Midbrain (tissue), 1 donor: ENCODE measurements around the gene CD109.
A peak's percentile ranks its signal among the peaks of the same experiment; 100 is the strongest.

Experiments used
- DNase-seq: peaks from one replicate; lab custom pipeline; 2025; lab: John Stamatoyannopoulos, UW

CD109 gene

DNA sequence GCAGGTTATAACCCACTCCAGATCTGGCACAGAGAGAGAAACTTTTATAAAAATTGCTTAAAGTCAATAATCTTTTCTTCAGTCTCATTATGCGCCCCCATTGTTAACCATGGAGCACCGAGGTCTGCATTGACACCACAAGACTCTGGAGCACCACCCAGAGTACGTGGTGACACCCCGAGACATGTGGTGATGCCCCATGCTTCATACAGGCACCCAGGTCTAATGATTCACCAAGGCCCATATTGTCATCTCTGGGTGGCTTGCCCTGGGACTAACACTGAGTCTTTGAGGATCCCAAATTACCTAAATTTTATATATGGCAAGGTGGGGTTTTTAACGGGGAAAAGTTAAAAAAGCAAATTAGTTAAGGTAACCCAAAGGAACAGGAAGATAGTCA lies 31.1 kb downstream of the CD109 start:
- DNase-seq = no peak

DNA sequence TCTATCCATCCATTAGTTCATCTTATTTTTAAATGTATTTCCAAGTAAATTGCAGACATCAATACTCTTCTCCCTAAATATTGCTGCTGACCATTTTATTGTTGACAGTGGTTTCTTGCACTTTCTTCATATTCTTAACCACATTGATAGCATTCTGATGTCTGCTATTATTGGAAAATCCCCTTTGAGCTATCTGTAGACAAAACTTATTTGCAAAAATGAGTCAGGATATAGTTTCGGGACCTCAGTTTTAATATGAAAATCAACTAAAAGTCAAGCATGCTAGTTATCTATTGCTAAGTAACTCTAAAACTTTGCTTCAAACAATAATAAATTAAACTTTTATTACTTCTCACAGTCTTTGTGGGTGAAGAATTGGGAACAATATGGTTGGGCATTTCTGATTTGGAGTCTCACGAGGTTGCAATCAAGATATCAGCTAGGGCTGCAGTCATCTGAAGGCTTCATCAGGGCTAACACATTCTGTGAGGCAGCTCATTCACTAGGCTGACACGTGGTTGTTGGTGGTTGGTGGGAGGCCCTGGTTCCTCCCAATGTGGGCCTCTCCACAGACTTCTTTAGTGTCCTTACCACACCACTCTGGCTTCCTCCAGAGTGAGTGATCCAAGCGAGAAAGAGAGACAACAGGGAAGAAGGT lies 32.7 kb downstream of the CD109 start:
- DNase-seq = no peak

DNA sequence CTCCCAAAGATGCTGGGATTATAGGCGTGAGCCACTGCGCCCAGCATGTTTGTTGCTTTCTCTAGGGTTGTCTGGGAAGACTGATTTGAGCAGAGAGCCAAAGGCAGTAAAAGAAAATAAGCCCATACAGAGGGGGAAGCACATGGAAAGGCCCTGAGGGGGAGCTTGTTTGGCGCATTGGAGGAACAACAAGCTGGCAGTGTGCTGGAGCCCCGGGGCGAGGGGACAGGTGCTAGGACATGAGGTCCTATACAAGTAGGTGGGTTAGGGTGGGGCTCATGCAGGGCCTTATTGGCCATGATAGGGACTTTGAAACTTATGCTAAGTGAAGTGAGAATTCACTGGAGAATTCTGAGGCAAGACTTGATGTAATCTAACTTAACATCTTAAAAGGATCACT lies 35.3 kb downstream of the CD109 start:
- DNase-seq = no peak

DNA sequence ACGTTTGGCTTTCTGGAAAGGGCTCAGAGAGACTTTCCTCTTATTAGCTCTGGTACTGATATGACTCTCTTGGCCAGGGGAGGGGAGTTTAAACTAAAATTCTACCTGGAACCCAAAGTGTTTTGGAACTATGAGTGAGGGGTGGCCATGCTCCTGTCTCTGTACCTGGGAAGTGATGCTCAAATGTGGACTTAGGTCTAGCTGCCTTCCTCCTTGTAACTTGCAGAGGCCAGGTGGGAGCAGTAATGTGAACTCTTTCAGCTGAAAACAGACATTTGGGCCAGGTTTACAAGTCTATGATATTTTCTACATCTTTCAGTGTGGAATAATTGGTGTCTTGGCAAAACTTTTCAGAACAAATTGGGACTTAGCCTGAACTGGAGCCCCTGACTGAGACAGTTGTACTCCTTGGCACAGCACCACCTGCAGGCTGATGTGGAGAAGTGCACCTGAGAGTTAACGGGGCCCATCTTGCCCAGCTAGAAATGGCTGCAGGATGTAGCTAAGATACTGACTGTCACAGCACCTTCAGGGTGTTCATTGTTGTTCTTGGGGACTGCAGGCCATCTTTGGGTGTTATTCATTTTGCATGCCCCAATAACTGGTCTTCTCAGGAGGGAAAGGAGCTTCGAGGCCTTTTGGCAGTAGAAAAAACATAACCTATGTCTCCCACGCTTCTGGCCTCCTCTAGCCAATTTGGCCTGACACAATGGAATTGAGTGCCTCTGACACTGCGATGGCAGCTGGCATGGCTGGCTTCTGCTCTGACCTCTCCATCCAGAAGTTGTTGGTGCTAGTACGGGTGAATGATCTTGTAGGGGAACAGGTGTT lies 37.1 kb downstream of the CD109 start:
- peak; percentile 50 for DNase-seq

DNA sequence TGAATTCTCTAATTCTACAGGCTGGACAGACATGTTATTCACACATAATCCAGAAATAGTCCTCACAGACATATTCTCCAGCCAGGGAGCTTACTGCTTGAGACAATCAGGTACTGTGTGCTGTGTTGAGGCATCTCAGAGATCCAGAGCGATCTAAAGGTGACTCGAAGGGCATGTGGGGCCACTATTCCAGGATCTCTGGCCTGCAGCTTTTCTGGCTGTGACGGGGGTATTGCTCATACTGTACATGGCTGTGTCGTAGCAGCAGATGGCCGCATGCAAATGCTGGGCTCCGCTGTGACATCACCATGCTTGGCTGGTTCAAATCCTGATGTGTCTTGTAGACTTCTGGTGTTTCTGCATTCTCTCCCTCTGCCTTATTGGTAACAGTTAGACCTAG lies 37.8 kb downstream of the CD109 start:
- DNase-seq = no peak

DNA sequence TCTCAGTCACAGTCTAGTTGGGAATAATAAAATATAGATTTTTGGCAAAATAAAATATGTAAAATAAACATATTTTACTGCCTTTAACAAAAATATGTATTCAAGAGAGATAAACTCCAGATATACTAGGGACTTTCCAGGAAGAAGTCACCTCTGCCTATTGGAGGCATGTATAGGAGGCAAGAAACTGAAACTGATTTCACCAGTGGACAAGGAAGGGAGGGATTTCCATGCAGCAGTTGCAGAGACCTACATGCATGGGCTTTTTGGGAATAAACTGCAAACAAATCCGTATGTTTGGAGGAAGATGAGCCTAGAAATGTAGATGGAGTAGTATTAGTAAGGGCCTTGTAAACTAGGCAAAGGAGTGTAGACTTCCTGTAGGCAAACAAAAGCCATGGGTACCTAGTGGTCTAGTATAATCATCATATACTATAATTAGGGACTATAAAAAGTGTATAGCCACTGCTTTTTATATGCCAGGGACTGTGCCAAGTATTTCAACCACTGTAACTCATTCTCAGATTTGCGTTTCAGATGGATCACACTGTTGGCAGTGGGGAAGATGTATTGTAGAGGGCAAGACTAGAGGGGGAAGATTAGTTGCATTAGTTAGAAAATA lies 38.9 kb downstream of the CD109 start:
- no peak for DNase-seq

DNA sequence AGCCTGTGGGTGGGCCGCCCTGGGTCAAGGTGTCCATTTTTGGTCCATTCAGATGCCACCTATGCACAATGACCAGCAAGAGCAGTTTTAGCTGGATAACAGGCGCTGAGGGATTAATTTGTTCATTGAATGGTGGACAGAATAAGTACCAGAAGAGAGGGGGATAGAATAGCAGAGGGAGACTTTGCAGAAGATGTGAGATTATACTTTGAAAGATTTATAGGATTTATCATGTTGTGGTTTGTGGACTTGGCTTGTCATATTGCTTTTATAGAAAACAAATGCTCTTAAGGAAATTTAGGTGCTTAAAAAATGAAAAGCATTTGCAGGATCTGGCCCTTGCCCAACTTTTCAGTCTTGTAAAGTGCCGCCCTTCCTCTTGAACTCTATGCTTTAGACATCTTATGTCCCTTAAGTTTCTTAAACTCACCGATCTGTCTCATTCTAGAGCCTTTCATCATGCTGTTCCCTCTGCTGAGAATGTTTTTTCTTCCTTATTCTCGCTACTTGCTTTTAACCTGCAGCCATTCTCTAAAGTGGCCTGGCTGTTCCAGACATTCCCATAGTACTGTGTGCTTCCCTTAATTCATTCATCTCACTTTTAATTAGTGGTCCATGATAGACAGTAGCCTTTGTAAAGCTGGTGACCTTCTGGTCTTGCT lies 42.5 kb downstream of the CD109 start:
- no peak for DNase-seq

DNA sequence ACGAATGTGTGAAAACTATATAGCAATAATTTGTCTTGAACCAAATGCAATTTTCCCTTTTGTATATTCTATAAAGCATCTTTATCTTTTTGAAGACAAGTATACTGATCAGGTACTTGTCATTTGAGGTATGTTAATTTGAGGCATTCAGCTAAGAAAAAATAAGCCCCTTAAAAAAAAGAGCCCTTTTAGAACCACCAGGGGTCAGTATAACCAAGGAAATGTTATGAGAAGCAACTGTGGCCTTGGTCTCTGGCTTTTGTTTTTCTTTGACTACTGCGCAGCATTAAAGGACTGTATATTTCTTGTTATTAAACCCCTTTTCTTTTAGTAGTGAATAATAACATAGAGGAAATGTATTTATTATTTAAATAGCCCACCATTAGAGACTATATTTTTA lies 43.1 kb downstream of the CD109 start:
- peak; percentile 79 for DNase-seq

DNA sequence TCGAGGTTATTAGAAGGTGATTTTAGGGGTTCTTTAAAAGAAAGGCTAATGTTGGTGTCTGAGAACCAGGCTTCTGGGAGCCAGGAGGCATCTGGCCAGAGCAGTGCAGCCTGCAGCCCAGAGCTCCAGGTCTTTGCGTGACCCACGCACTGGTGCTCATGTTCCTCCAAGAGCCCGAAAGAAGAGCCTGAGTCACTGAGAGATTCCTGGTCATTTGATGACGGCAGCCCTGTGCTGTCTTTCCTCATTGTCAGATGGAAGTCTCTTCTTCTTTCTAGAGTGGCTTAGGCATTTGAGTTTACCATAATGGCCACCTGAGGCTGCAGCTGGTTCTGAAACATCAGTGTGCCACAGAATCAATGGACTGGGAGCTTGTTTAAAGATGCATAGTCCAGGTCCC lies 46.4 kb downstream of the CD109 start:
- DNase-seq = no peak

DNA sequence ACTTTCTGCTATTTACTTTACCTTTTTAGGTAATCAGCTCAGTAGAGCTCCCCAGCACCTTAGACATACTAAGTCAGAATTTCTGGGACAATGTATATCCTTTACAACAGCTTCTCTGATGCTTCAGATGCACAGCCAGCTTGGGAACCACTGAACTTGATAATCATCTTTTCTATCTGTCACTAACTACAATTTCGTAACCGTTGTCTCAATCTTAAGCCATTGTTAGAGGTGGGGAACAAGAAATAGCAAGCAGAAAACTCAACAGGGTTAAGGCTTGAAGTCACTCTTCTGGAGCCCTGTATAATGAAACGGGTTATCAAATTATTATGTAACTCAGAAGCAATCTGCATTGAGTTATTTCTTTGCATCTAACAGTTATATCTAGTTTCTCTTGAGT lies 47.1 kb downstream of the CD109 start:
- no peak for DNase-seq

DNA sequence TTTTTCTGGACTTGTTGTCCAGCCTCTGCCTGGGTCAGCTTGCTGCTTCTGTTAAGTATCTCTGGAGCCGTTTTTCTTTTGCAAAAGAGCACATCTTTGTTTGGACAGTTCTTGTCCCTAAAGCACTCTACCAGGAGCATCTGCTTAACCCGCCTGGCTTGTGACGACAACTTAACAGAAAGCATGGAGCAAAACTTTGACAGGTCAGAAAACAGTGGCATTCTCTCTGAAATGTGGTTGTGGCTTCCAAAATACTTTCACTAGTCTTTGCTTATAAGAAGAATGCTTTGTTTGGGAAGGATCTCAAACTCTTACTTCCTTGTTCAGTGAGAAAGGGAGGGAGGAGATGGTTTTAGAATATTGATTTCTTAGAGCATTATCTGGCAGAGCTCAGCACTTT lies 47.6 kb downstream of the CD109 start:
- no peak for DNase-seq

DNA sequence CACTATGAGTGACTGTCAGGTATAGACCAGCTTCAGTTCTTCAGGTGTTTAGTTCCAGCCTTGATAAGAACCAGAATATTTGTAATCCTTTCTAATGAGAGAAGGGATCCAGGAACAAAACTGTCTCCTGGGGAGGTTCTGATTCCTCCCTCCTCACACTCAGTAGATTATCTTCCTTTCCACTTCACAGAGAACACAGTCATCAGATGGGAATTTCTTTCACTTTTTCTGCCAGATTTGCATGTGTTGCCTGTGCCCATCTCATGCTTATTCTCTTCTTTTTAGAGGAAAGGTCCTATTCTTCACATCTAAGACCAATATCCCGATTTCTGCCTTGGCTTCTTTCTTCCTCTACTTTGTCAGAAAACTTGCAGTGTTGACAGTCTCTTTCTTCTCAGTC lies 50.8 kb downstream of the CD109 start:
- no peak for DNase-seq

DNA sequence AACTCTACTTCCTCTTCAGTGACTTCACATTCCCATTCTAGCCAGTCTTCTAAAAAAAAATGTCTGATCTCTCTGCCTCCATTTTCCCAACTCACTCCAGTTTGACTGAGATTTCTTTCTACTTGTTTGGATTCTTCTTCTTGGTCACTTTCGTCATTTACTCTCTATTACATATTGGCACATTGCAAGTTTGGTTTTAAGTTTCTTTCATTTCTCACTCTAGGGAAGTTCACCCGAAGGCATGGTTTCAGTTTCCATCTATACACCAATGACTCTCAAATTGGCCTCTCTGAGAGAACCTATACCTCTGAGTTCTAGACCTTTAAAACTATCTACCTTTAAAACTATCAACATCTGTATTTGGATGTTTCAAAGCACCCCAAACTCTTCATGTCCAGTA lies 51.3 kb downstream of the CD109 start:
- no peak for DNase-seq

DNA sequence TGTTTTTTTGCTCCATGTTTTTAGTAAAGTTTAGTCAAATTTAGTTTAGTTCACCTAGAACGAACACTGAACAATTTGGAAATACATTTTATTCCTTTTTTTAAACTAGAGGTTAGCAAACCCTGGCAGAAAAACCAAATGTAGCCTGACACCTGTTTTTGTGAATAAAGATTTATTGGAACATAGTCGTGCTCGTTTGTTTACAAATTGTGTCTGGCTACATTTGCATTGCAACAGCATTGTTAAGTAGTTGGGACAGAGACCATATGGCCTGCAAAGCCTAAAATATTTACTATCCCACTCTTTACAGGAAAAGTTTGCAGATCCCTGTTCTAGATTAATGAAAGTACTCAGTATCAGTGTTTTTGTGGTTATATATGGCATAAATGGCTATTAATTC lies 56.9 kb downstream of the CD109 start:
- DNase-seq = no peak

DNA sequence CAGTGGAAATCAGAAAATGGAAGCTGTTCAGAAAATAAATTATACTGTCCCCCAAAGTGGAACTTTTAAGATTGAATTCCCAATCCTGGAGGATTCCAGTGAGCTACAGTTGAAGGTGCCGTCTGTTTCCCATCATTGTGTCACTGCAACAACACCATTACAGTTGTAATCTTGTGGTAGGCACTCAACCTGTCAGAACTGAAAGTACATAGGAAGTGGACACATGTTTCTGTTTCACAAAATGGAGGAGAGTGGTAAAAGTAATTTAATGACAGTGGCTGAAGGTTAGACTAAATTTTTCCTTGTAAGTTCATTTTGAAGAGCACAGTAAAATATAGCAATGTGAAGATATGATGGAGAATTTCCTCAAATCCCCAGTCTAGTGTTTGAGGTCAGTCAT lies 70.0 kb downstream of the CD109 start:
- no peak for DNase-seq

DNA sequence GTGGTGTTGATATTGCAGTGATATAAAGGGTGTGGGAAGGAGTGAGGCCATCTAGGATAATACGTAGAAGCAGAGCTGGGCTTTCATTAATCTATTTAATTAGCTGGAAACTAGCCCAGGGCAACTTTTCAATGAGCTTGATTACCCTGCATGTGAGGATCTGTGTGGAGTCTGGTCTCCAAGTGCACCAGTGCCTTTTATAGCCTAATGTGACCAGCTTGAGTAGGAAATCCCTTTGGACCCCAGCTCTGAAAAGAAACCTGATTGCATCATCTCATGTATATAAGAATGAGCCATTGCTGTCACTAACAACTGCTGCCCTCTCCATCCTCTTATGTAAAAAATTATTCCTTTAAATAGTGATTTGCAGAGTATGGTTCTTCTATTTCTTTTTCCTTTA lies 72.6 kb downstream of the CD109 start:
- no peak for DNase-seq

DNA sequence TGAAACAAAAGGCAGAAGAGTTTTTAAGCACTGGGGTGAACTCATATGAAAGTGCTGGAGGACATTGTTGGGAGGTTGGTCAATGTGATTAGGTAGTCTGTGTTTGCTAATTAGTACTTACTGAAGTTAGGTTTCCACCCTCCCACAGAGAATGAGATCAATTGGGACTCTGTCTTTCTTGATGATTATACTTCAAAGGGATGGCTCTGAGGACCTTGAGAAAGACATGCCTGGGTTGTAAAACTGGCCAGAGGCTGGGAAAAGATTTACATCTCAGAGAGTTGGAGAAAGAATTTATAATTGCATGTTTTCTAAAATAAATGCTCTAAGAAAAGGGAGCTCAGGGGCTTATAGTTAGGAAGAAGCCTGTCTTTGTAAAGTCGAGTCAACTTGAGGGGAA lies 74.0 kb downstream of the CD109 start:
- DNase-seq = no peak

DNA sequence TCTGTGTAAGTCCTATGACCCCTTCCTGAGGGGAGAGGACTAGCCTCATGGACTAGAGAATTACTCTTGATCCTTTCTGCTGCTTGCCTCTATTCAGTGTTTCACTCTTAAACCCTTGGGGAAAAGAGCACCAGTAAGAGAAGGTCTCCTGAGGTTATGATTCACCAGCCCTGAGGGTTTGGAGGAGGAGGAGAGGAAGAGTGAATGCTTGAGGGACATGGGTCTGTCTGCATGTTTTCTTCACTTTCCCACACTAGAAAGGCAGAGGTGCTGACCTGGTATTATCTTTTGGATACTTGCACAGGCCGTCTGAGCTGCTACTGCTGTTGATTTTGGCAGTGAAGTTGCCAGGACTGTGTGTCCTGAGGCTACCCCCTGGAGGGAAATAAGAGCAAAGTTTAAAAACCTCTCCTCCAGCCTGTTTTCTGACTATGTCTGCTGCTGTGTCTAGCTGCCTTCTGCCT lies 78.3 kb downstream of the CD109 start:
- DNase-seq = no peak

DNA sequence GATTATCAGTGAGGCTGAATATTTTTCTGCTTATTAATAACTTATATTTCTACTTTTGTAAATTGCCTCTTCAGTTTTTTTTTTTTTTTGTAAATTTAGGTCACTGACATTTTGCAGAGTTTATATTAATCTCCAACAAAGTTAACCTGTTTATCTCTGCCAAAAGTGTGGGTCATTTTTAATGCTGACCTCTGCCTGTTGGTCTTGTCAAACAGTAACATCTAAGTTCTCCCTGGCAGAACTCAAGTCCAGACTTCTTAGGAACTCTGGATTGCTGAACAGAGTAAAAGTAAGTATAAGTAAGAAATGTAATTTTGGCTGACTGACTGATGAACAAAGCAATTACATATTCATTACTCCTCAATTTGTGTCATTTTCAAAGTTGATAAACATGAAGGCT lies 83.9 kb downstream of the CD109 start:
- no peak for DNase-seq

DNA sequence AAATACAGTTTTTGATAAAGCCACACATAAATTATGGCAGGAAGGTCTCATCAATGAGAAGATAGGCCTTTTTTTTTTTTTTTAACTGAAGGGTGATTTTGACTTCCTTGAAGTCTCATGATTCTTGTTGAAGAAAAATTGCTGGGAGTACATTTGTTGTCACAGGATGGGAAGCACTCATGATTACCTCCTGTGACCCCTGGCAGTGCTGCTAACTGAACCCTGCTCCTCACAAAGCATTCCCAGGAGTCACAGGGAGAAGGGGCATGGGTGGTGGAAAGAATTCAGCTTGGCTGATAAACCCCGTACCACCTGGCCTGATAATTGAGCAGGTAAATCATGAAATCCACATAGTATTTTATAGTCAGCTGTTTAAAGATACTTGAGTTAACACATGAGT lies 86.9 kb downstream of the CD109 start:
- DNase-seq = no peak

DNA sequence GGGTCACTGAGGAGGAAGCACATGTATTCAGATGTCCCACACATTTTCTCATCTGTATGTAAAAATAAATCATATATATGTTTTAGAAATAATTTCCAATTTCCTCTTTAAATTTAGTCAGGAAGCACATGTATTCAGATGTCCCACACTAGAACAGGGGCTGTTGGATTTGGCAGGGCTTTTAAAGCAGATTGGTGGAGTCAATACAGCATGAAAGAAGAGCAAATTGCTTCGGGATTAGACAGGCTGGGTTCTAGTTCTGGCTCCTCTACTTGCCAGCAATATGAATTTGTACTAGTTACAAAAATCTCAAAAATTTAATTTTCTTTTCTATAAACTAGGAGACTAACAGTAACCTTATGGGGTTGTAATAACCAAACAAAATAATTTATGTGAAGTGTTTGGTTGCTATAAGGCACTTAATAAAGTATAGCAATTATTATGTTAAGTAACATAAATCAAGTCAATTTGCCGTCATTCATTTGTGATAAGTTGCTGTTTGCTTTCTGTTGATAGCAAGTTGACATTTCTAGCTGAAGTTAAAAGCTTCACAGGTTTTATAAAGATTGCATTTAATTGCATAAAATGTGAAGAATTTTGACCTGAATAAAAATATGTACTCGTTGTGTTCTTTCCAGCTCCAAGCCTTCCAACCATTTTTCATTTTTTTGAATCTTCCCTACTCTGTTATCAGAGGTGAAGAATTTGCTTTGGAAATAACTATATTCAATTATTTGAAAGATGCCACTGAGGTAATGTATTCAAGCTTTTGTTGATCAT lies 88.9 kb downstream of the CD109 start:
- no peak for DNase-seq

DNA sequence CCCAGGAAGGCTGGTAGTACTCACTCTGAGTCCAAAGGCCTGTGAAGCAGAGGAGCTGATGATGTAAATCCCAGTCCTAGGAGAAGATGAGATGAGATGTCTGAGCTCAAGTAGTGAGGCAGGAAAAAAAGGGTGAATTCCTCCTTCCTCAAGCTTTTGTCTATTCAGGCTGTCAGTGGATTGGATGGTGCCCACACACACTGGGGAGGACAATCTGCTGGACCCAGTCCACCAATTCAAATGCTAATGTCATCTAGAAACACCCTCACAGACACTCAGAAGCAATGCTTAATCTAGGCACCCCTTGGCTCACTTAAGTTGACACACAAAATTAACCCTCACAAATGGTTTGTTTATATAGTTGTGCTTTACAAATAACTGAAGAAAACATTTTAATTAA lies 94.6 kb downstream of the CD109 start:
- DNase-seq = no peak
